ENCODE measurements around the gene PDP2.
"Not testable (repeated sequence)": the region's sequence is repeated elsewhere in the genome, so short reads cannot be mapped to it uniquely, and the experiment has no call there.

Gene PDP2

DNA sequence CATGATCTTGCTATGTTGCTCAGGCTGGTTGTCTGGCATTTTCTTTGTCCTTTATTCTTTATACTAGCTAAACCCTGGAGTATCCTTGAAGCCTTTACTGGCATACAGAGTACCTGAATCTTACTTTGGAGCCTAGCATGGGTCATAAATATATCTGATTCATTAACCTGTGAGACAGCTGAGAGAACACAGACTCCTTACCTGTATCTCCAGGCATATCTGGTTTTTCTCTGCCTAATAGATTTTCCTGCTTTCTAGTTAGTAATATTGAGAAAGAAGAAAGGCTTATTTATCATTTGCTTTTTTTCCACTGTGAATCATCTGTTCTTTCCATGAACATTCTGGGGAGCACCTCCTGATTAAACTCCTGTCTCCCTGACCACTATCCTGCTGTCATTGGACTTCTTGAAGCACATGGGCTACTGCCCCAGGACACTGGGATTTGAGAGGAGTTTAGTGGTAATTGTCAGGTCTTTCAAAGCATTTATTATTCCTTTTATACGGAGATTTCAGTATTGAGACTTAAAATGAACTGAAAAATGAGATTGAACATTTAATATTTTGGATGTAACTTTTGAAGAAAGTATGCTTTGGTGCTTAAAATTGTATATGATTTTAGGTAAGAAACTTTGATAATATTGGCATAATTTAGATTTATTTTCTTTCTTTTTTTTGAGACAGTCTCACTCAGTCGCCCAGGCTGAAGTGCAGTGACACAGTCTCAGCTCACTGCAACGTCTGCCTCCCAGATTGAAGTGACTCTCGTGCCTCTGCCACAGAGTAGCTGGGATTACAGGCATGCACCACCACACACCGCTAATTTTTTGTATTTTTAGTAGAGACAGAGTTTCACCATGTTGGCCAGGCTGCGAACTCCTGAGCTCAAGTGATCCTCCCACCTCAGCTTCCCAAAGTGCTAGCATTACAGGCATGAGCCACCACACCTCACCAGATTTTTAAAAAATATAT, 8.6 kb downstream of the PDP2 start:
- no peak for DNase-seq (ENCODE audit: low read depth)

DNA sequence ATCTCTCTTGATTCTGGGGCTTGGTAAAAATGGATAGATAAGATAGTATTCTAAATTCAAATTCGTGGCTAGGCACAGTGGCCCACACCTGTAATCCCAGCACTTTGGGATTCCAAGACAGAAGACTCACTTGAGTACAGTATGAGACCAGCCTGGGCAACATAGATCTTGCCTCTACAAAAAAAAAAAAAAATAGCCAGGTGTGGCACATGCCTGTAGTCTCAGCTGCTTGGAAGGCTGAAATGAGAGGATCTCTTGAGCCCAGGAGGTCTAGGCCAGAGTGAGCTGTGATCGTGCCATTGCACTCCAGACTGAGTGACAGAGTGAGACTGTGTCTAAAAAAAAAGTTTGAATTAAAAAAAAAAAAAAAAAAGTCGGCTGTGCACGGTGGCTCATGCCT, 9.3 kb downstream of the PDP2 start:
- DNase-seq (ENCODE audit: low read depth), result no peak

DNA sequence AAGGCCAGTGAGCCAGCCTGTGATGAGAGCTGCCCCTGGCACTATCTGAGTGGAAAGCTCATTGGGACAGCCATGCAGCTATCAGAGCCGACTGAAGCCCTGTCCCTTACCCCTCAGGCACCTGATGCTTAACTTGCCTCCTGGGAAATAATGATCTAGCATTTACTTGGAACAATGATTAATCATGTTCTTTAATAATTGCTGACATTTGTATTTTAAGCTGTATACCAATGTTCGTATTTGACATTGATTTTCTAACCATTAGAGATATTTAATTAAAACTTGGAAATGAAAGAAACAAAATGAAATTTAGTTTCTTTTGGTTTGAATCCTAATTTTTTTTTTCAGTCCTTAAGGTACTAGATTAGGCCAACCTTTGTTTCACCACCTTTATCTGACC, 10.5 kb downstream of the PDP2 start:
- DNase-seq (ENCODE audit: low read depth), result no peak

DNA sequence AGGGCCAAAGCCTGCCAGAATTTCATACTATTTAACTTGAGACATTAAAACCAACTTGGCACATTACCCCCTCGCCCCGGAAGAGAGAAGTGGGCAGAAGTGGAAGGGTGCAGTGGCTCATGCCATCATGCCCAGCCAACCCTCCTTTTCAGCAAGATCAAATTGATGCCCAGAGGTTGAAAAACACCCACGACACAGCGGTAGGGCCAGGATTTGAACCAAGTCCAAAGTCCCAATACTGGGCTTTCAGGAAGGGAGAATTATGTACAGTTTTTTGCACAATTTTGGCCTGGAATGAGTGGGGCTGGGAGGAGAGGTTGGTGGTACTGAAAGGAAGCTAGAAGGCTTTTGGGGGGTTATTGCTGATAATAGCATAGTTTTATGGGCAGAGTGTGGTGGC, 11.0 kb downstream of the PDP2 start:
- no peak for DNase-seq (ENCODE audit: low read depth)

DNA sequence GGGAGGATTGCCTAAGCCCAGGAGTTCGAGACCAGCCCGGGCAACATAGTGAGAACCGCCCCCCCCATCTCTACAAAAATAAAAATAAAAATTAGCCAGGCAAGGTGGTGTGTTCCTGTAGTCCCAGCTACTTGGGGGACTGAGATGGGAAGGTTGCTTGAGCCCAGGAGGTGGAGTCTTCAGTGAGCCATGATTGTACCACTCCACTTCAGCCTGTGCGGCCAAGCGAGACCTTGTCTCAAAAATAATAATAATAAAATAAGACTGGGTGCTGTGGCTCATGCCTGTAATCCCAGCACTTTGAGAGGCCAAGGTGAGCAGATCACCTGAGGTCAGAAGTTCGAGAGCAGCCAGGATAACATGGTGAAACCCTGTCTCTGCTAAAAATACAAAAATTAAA, 11.5 kb downstream of the PDP2 start:
- no peak for DNase-seq (ENCODE audit: low read depth)

DNA sequence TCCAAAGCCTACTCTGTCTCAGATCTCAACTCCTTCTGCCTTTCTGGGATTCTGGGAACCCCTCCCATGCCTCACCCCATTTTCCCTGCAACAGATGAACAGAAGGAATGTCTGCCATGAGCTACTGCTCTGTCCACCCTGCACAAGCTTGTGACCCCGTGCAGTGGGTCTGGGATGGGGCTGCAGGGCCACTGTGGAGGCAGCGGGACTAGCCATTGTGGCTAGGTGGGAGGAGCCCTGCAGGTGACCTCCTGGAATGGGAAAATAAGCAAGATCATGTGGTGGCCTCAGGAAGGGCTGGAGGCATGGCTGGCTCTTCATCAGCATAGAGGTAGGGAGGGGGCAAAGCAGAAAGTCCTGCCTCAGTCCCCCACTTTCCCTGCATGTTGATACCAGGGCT, 13.7 kb downstream of the PDP2 start:
- no peak for DNase-seq (ENCODE audit: low read depth)

DNA sequence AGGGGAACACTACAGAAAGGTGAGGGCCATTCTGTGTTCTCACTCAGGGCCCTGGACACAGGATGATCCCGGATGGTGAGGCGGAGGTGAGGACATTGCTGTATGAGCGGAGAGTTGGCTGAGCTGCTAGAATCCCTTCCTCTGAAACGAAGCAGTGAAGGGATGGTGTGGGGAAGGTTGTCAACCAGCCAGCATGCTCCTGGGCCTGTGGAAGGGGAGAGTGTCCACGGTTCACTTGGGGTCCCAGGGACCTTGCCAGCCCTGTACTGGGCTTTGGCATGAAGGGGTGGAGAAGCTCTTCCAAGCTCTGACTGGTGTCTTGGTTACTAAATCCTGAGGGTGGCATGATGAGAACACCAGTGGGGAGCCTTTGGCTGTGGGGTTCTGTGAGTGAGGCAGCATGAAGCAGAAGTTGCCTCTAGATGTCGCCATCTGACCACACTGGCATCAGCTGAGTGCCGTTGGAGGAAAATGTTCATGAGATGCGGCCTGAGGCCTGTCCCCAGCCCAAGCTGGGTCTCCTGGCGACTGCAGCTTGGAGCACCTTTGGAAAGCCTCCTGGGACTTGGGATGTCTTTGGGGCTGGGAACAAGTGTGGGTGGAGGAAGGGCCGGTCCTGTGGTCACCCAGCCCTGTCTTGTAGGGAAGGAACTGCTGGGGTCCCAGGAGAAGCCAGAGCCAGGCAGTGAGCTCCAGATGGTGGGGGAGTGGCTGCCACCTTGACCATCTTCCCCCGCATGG, 14.8 kb downstream of the PDP2 start:
- peak; percentile 15 for DNase-seq (ENCODE audit: low read depth)

DNA sequence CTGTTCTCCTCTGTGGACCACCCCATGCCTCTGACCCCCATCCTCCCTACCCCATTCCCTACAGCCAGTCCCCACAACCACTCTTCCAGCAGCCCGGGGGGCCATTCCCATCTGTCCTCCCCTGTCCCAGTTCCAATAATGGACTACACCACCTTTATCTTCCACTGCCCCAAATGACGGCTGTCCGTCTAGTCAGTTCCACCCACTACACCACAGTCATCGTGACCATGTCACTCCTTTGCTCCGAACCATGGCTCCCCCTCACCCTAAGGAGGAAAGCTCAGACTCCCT, 15.3 kb downstream of the PDP2 start:
- DNase-seq (ENCODE audit: low read depth), result no peak

DNA sequence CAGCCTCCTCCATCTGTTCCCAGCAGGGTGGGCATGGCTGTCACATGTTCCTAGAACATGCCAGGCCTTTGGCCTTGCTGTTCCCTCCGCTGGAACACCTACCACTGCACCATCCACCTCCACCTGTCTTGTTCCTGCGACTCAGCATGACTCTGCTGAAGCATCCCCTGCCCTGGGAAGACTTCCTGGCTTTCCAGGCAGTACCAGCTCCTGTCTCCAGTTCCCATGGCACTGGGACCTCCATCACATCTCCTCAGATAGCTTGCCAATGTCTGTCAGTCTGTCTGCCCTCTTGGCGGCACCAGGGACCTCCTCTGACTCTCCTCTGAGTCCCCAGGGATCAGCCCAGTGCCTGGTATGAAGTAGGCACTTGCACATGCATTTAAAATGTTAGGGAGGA, 15.7 kb downstream of the PDP2 start:
- DNase-seq (ENCODE audit: low read depth), result no peak

DNA sequence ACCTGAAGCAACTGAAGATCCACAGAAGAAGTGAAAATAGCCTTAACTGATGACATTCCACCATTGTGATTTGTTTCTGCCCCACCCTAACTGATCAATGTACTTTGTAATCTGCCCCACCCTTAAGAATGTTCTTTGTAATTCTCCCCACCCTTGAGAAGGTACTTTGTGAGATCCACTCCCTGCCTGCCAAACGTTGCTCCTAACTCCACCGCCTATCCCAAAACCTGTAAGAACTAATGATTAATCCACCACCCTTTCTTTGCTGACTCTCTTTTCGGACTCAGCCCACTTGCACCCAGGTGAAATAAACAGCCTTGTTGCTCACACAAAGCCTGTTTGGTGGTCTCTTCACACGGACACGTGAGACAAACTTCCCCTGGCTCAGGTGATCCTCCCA, 16.4 kb downstream of the PDP2 start:
- DNase-seq (ENCODE audit: low read depth), result not testable (repeated sequence)

DNA sequence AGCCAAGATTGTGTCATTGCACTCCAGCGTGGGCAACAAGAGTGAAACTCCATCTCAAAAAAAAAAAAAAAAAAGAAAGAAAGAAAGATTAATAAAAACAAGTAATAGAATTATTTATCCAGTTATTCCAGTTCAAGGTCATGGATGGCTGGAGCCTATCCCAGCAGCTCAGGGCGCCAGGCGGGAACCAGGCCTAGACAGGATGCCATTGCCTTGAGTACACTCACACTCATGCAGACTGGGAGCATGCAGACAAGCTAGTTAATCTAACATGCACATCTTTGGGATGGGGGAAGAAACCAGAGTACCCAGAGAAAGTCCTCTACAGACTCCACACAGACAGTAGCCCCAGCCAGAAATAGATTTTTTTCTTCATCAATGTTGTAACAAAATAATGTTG, 17.9 kb downstream of the PDP2 start:
- DNase-seq (ENCODE audit: low read depth), result no peak

DNA sequence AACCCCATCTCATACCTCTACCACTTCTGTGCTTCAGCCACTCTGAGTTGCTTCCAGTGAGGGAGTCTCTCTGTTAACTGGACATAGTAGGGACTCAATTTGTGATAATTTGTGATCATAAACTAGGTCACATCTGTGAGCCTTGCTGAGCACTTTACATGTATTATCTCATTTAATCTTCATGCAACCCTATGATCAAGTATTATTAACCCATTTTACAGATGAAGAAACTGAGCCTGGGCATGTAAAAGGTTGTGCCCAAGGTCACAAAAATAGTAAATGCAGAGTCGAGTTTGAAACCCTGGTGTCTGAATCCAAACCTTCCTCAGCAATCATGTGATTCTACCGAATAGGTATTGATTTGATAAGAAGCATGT, 18.6 kb downstream of the PDP2 start:
- DNase-seq (ENCODE audit: low read depth), result no peak

DNA sequence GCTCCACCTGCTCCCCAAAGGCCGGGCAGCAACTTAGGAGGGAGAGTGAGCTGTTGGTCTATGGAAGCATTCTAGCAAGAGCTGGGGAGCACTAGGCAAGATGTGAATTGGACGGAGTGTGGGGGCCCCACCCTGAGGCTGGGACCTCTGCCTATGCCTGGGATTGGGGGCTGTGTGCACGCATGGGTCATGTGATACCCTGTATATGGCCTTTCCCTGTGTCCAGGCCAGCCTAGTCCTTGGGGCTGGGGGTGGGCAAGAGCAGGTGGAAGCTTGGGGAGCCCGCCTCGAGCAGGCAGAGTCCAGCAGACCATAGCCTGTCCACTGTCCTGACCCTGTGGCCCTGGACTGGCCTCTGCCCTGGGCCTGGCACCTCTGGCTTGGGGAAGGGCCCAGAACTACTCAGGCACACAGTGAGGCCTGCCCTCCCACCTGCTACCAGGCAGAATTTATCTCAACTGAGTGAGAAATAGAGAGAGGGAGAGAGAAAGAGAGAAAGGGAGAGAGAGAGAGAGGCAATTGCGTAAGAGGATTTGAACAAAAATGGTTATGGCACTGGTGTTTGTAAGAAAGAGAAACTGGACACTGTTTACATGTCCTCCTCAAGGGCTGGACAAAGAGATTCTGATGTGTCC, 19.1 kb downstream of the PDP2 start:
- DNase-seq (ENCODE audit: low read depth), result no peak

DNA sequence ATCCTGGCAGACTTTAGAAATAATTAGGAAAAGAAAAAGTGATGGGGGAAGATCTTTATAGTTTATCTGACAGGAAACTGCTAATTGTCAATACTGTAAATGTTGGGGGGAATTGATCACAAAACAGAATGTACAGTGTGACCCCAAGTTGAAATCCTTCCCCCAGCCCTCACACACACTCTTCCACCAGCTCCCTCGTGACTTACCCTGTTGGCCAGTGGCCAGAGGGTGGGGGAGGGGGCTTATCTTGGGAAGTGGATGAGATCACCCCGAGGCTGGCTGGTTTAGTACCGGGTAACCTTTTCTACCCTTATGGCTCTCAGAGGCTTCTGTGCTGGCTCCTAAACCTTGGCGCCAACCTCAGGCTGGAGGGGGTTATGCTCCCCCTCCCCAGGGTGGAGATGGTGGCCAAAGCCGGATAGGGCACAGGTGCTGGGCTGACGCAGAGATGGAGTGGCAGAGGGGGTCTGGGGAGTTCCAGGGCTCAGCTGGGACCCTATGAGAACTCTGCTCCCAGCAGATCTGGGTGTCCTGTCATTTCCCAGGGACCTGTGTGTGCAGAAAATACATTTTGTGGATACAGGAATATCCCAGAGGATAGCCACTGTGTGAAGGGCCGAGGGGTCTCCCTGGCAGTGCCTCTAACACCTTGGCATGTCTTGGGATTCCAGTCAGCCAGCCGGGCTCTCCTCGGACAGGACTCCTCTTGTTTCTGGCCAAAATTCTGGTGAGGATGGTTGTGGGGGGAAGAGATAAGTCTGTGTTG, 19.8 kb downstream of the PDP2 start:
- no peak for DNase-seq (ENCODE audit: low read depth)

DNA sequence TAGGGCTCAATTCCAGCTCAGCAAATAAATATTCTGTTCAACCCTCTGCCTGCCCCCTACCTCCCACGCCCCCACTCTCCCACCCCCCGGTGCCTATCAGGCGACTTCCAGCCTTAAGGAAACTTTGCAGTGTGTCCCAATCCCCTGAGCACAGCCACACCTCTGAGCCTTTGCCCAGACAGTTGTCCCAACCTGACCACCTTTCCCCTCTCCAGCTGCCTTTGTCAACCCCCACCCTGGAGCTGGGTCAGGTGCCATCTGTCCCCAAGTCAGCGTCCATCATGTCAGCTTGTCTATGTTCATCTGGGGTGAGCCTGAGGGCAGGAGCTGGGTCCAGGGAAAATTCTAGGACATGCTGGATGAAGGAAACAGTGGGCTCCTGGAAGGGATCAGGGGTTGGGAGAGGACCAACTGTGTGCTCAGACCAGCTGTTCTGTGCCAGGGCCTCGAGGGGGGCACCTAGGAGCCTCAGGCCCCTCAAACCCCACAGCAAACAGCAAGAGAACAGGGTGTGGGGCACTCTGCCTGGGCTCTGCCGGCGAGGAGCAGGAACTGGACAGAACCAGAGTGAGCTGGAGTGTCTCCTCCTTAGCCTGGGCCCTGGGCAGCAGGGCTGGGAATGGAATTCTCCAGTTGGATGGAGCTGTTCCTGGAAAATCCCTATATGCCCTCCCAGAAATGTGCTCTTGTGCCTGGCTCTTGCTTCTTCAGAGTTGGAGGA, 20.6 kb downstream of the PDP2 start:
- DNase-seq (ENCODE audit: low read depth), result no peak

DNA sequence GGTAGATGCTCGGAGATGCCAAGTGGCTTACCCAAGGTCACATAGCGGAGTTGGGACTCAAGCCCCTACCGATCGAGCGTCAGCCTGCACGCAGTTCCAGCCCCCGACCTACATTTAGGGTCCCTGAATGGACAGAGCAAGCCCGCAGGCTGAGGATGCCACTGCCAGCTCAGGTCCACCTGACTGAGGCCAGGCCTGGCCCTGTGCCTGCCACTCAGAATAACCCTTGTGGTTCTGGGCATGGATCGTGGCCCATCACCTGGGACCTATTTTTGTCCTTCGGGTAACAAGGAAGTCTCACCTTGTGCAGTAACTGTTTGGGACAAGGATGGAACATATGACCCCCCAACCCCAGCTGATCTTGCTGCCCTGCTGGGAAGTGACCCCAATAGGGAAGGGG, 21.3 kb downstream of the PDP2 start:
- no peak for DNase-seq (ENCODE audit: low read depth)

DNA sequence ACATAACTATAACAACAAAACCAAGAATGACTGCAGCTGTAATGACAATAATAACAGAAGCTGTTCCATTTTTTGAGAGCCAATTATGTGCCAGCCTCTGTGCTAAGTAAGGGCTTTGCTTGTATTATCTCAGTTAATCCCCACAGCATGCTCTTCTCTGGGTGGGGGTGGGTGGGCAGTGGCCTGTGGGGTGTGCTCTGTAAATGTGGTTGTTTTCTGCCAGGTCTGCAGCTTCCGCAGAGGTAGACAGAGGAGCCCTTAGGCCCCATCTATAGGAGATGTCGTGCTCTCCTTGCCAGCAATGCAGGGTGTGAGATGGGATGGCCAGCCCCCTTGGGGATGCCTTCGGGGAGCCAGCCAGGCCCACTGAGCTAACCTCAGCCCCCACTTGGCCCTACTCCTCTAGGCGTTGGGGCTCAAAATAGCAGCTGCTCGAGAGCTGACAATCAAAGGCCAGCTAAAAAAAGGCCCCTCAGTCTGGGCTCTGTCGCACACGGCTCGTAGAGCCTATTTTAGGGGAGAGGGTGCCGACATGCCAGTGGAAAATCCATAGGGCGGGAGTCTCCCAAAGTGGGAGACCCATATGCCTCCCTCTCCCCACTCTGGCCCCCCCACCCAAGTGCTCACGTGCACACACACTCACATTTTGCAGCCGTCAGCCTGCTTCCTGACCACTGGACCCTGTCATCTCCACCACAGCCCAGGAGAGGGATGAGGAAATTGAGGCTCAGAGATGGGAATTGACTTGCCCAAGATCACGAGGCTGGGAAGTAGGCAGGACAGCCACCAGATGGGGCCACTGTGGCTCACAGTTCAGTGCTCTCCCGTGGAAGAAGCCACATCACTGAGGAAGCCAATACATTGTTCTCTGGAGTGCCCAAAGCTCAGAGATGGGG, 22.6 kb downstream of the PDP2 start:
- no peak for DNase-seq (ENCODE audit: low read depth)

DNA sequence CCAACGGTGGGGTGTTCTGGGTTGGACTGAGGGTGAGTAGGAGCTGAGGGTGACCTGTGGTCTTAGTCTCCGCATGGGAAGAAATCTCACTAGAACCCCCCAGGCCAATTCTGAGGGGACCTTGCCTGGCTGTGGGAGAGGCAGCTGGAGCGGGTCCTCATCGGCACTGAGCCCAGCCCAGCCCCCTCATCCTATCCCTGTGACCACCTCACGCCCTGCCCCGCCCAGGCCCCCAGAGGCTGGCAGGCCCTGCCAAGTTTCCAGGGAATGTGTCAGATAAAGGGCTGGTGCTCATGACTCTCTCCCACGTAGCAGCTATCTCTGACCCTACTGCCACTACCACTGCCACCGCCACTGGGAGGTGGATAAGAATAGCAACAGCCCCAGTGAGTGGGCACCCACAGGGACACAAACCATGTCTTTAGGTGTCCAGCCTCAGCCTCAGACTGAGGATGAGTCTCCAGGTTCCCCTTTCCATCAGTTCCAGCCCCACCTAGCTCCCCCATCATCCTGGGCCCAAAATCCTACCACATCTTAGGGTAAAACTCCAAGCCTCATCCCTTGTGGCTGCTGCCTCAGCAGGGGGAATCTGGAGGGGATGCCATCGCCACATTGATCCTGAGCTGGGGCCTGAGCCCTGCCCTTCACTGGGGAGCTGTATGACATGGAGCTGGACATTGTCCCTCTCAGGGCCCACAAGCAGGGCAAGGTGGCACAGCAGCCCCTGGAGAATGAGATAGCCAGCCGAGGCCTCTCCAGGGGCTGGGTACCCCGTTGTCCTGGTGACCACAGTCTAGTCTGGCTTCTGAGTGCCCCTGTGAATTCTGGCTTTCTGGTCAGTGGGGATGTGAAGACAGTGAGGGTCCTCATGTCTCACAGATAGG, 23.5 kb downstream of the PDP2 start:
- DNase-seq (ENCODE audit: low read depth), result no peak

DNA sequence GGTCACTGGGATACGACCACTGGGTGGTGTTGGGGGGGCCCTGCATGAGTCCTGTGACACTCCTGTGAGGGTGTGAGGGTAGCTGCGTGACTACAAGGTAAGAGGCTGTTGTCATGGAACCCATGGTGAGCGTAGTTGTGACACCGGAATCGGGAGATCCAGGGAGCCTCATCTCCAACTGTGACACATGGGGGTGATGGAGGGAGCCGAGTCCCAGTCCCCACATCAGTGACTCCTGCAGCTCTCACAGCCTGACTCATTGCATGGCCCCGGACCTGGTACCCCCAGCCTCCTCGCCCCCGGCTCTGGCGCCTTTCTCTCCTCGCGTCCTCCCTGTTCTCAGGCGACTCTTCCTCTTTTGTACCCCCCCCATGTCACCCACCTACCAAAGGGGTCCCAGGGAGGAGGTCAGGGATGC, 24.1 kb downstream of the PDP2 start:
- no peak for DNase-seq (ENCODE audit: low read depth)

All from activated T-helper 1 cell treated with Interleukin-2 at 50 U/mL for 16 hours (primary cell).